GM19438 (cell line): ENCODE measurements around the gene TEX9.
A peak's percentile ranks its signal among the peaks of the same experiment; 100 is the strongest.
"Not testable (repeated sequence)": the region's sequence is repeated elsewhere in the genome, so short reads cannot be mapped to it uniquely, and the experiment has no call there.

Source experiments
- ATAC-seq: cut with Tn5 transposase; IDR thresholded peaks from one replicate; pipeline ENCODE4 v1.9.1; 2021; ENCODE audit warnings: low read depth; ENCODE audit not compliant: unreplicated experiment

TEX9 gene

GRCh38 chr15:56361987-56362386, 3.2 kb upstream of the TEX9 start:
- ATAC-seq = no peak

DNA sequence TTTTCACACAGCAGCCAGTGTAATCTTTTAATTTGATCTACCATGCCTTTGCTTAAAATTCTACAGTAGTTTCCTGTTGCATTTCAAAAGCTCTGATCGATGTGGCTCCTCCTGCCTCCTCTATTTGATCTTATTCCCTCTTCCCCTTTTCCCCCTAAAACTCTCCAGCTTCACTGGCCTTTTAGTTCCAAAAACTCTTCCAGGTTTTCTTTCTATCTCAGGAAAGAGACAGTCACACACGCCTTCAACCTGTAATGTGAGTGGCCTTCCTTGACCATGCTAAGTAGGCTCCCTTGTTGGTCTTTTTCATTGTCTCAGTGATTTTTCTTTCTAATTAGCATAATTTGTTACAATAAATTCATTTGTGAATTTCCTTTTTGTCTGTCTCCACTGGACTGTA, 985 bp downstream of the TEX9 start:
- no peak for ATAC-seq

DNA sequence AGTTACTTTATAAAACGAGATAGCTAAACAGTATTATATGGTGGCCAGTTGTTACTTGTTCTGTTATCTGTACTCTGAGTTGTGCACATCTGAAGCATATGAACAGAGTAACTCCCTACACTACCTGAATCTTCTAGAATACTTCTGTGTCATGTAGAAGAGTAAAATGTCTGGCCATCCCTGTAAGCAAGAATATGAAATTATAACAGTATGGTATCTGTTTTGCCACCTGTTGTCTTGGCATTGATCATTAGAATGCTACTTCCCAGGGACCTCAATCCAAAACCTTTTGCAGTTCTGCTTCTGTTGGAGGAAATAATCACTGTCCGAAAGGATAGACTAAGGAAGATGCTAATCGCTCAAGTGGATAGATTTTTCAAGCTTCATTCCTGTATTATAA, 1.9 kb downstream of the TEX9 start:
- ATAC-seq = no peak

GRCh38 chr15:56369234-56369633, 4.0 kb downstream of the TEX9 start:
- no peak for ATAC-seq

DNA sequence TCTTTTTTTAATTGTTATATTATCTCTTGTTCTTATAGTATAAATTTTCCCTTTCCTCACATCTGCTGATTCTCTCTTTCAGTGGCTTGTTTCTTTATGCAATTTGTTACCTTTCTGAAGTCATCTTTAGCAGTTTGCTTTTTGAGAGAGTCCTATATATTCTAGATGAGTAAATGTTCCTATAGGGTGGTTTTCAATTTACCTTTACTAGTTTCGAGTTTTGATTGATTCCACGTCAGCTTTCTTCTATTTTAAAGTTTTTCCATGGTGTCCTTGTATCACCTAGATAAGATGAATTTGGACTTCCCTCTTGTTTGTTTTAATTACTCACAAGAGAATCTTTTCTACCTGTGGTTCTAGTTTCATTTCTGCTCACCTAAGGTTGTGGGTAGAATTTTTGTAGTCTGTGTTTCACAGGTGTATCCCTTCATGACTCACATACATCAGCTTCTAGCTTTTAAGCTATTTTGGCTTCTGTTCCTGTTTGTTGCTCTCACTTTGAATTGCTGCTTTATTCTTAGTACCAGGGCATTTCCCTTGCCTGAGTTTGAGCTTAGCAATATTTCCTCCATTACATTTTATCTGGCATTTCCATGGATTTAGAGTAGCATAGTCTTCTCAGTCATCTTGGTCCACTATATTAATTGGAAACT, 6.4 kb downstream of the TEX9 start:
- ATAC-seq = peak; percentile 88

GRCh38 chr15:56374693-56375092, 9.5 kb downstream of the TEX9 start:
- not testable (repeated sequence) for ATAC-seq

- ATAC-seq = not testable (repeated sequence)
Observed at GRCh38 chr15:56377822-56378221, 12.6 kb downstream of the TEX9 start.

GRCh38 chr15:56383010-56383409, 17.8 kb downstream of the TEX9 start:
- ATAC-seq = no peak

DNA sequence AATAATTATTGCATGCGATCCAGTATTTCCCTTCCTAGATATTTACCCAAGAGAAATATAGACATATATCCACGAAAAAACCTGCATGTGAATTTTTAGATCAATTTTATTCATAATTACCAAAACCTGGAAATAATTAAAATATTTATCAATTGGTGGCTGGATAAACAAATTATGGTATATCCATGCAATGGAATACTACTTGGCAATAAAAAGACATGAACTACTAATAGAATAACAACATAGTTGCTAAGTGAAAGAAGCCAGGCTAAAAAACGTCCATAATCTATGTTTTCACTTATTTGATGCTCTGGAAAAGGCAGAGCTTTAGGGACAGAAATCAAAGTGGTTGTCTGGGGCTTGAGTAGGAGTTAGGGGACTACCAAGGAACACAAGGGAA, 20.7 kb downstream of the TEX9 start:
- no peak for ATAC-seq

- ATAC-seq = no peak
Observed at GRCh38 chr15:56390739-56391267, 25.6 kb downstream of the TEX9 start.

DNA sequence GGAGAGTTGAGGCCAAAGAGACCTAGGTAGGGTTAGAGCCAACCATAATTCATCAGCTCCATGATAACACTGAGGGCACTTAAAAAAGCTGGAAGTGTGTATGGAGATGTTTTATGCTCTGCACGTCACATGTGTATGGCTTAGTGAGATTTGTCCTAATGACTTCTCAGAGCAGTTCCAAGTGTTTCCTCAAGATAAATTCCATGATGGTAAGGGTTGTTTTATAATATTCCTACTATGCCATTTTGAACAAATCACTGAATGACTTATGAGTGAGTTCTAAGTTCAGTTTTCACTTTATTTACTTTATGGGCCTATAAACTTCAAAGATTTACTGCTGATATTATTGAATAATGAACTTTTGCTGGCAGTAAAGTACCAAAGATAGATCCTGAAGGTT, 28.1 kb downstream of the TEX9 start:
- ATAC-seq = no peak

DNA sequence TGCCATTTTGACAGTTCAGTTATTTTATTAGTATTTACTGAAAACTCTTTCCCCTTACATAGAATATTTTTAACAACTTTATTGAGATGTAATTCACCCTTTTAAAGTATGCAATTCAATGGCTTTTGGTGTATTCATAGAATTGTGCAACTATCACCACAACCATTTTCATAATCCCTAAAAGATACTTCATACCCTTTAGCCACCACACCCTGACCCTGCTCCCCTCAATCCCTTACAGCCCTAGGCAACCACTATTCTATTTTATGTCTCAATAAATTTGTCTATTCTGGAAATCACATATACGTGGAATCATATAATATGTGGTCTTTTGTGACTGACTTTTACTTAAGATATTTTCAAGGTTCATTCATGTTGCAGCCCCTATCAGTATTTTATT, 29.7 kb downstream of the TEX9 start:
- ATAC-seq = no peak

DNA sequence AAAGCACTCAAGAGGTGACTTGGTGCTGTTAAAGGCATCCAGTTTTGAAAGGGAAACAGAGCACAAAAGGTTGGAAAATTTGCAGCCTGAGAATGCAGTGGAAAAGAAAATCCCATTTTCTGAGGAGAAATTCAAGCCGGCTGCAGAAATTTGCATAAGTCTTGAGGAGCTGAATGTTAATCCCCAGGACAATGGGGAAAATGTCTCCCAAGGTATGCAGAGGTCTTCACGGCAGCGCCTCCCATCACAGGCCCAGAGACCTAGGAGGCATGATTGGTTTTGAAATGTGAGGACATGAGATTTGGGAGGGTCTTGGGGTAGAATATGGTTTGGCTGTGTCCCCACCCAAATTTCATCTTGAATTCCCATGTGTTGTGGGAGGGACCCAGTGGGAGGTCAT, 32.1 kb downstream of the TEX9 start:
- not testable (repeated sequence) for ATAC-seq

DNA sequence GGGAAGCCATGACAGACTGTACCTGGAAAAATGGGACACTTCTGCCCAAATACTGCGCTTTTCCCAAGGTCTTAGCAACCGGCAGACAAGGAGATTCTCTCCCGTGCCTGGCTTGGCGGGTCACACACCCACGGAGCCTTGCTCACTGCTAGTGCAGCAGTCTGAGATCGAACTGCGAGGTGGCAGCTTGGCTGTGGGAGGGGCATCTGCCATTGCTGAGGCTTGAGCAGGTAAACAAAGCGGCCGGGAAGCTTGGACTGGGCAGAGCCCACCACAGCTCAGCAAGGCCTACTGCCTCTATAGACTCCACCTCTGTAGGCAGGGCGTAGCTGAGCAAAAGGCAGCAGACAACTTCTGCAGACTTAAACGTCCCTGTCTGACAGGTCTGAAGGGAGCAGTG, 34.0 kb downstream of the TEX9 start:
- not testable (repeated sequence) for ATAC-seq

- ATAC-seq = no peak
Observed at GRCh38 chr15:56410721-56411120, 45.5 kb downstream of the TEX9 start.

GRCh38 chr15:56411122-56411749, 46.0 kb downstream of the TEX9 start:
- no peak for ATAC-seq

GRCh38 chr15:56413114-56413733, 48.0 kb downstream of the TEX9 start:
- ATAC-seq = not testable (repeated sequence)

DNA sequence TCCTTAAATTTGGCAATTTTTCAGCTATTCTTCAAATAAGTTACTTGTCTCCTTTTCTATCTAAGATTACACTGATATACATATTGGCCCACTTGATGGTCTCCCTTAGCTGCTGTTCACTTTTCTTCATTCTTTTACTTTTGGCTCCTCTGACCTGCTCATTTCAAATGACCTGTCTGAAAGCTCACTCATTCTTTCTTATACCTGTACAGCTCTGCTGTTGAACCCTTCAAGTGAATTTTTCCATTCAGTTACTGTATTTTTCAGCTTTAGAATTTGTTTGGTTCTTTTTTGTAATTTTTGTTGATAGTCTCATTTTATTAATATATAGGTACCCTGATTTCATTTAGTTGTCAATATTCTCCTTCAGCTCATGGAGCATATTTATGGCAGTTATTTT, 60.0 kb downstream of the TEX9 start:
- ATAC-seq = no peak

DNA sequence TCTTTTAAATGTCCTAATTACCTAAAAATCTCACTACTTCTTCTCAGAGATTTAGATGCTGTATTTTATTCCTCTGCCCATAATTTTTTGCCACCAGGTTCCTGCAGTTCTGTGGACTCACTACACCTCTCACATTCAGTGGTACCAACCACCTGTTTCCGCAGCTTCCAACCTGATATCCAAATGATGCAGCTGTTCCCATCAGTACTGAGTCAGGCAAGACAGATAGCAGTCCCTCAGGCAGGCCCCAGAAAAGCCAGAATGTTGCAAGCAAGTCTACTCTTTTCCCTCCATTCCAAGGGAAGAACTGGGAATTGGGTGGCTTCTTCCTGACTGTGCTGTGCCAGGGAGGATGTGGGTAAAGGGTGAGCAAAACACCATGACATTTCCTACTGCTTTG, 60.8 kb downstream of the TEX9 start:
- no peak for ATAC-seq

- no peak for ATAC-seq
Observed at GRCh38 chr15:56428821-56429458, 63.7 kb downstream of the TEX9 start.

DNA sequence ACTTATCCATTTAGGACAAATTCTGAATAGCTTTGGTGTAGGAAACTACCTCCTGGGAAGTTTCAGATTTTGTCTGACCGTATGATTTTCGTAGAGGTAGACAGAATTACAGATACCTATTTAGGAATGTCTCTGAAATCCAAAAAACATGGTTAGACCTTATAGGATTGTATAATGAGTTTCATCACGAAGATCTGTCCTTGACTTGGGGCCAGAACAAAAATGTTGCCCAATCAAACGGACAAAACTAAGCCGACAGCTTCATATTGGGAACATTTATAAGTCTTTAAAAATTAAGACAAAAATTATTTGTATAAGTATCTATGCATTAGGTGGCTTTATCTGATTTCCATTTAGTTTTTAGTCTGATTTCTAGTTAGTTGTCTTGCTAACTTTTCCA, 67.1 kb downstream of the TEX9 start:
- ATAC-seq = no peak
